ENCODE measurements around the gene TMEM234.

GRCh38 chr1:32195972-32196823, 26.0 kb downstream of the TMEM234 start:
- TF ChIP-seq ZUFSP (CRISPR knock-in tag; IDR thresholded peaks at IDR 0.05; ENCODE audit: borderline replicate concordance) (no peak), FOXA1 (IDR thresholded peaks at IDR 0.05) (no peak), FOXA1 (CRISPR knock-in tag; IDR thresholded peaks at IDR 0.05) (no peak), ZFP36 (IDR thresholded peaks at IDR 0.05; ENCODE audit: borderline replicate concordance, low read depth, low read length, partially characterized antibody) (no peak), ZNF850 (CRISPR knock-in tag; conservative IDR thresholded peaks at IDR 0.05) (no peak), CTCF (CRISPR knock-in tag; IDR thresholded peaks at IDR 0.05) (no peak), ZNF274 (CRISPR knock-in tag; IDR thresholded peaks at IDR 0.05) (no peak), U2AF2 (IDR thresholded peaks at IDR 0.05; ENCODE audit: low read depth, low read length) (no peak), ZNF607 (CRISPR knock-in tag; IDR thresholded peaks at IDR 0.05; ENCODE audit: borderline replicate concordance) (no peak)
